Muscle of leg (tissue), 11 donors: ENCODE data around the gene SLCO4C1. TPM values are rescaled to one million over a fixed set of nuclear protein-coding genes. Genes with fewer than 3 reads are reported as not detected.

Experiments used
- DNase-seq: peaks from one replicate; pipeline ENCODE4 v3.0.0; 2013
- H3K27ac ChIP-seq: one replicate; pipeline ENCODE4 v1.5.1; 2013; ENCODE audit warnings: mild to moderate bottlenecking, low read length, control low read depth
- H3K27me3 ChIP-seq: one replicate; pipeline ENCODE4 v1.6.1; 2013; ENCODE audit warnings: low read length; ENCODE audit not compliant: control insufficient read depth, insufficient read depth
- H3K36me3 ChIP-seq: one replicate; pipeline ENCODE4 v1.6.1; 2013; ENCODE audit warnings: low read length; ENCODE audit not compliant: control insufficient read depth, insufficient read depth
- H3K4me1 ChIP-seq: one replicate; pipeline ENCODE4 v1.6.1; 2013; ENCODE audit warnings: low read length; ENCODE audit not compliant: control insufficient read depth, insufficient read depth
- H3K4me3 ChIP-seq: one replicate; pipeline ENCODE4 v1.5.1; 2013; ENCODE audit warnings: low read length, control low read depth
- H3K9me3 ChIP-seq: replicated peaks from 2 replicates; pipeline ENCODE4 v1.6.1; 2013; ENCODE audit warnings: low read depth, low read length; ENCODE audit not compliant: control insufficient read depth
- WGBS: methylation state at CpG from one replicate; pipeline ENCODE4 v1.1.5; 2013; ENCODE audit warnings: missing lambda C conversion rate; ENCODE audit not compliant: insufficient coverage; 5-methylcytosine and 5-hydroxymethylcytosine counted together
- polyA plus RNA-seq, 8 donors: library from polyadenylated mRNA; unstranded; fragments of 120-200 nt; gene quantifications; one replicate each; pipeline versions ENCODE4 v1.2.1 to v1.2.3, GENCODE V29; 2013; ENCODE audit warnings: inconsistent platforms in 1 of 8, low replicate concordance in 1 of 8; ENCODE audit not compliant: insufficient read length in 8 of 8, insufficient read depth in 1 of 8
- total RNA-seq: library from RNA; stranded (reverse); fragments of 120-200 nt; gene quantifications from one replicate; pipeline ENCODE4 v1.2.4, GENCODE V29; 2013

The SLCO4C1 gene
- total and polyA plus RNA-seq, 9 donors: 0.98 to 2.7 (median 2.0) TPM

- WGBS: no CpG with 5 or more reads among the region's 6 CpGs
- peak; percentile 22 for DNase-seq
- peaks cover 3% of the 10 kb centered on the region for H3K9me3 ChIP-seq
- H3K27ac ChIP-seq: no peak overlapping the region
- H3K36me3 ChIP-seq: no peaks in the 10 kb centered on the region
- no peaks in the 10 kb centered on the region for H3K27me3 ChIP-seq
- H3K4me1 ChIP-seq: no peaks in the 10 kb centered on the region
- H3K4me3 ChIP-seq: no peak overlapping the region
Measured at GRCh38 chr5:102223542-102224477, 72.3 kb downstream of the SLCO4C1 start.

- Histone ChIP-seq H3K27me3 (no peaks in the 10 kb centered on the region), H3K4me1 (no peaks in the 10 kb centered on the region), H3K9me3 (peaks cover 3% of the 10 kb centered on the region), H3K4me3 (no peak overlapping the region), H3K27ac (no peak overlapping the region), H3K36me3 (no peaks in the 10 kb centered on the region)
- no peak for DNase-seq
Measured at GRCh38 chr5:102222772-102223171, 73.3 kb downstream of the SLCO4C1 start.

- Histone ChIP-seq H3K27me3 (no peaks in the 10 kb centered on the region), H3K4me1 (no peaks in the 10 kb centered on the region), H3K27ac (no peak overlapping the region), H3K36me3 (no peaks in the 10 kb centered on the region), H3K9me3 (peaks cover 3% of the 10 kb centered on the region), H3K4me3 (no peak overlapping the region)
- DNase-seq: no peak
- 100% methylated on average over 1 of the region's 1 CpG for WGBS
Measured at GRCh38 chr5:102221949-102222348, 74.1 kb downstream of the SLCO4C1 start.

- DNase-seq: no peak
- Histone ChIP-seq H3K36me3 (no peaks in the 10 kb centered on the region), H3K9me3 (peaks cover 3% of the 10 kb centered on the region), H3K27me3 (no peaks in the 10 kb centered on the region), H3K4me3 (no peak overlapping the region), H3K4me1 (no peaks in the 10 kb centered on the region), H3K27ac (no peak overlapping the region)
- WGBS: 20% methylated on average over 1 of the region's 1 CpG
Measured at GRCh38 chr5:102218159-102218558, 77.9 kb downstream of the SLCO4C1 start.

- DNase-seq: no peak
- Histone ChIP-seq H3K4me3 (no peak overlapping the region), H3K36me3 (no peaks in the 10 kb centered on the region), H3K4me1 (no peaks in the 10 kb centered on the region), H3K27me3 (no peaks in the 10 kb centered on the region), H3K27ac (no peak overlapping the region), H3K9me3 (no peaks in the 10 kb centered on the region)
- WGBS: no CpG with 5 or more reads among the region's 4 CpGs
Measured at GRCh38 chr5:102216678-102217077, 79.4 kb downstream of the SLCO4C1 start.

- H3K9me3 ChIP-seq: no peaks in the 10 kb centered on the region
- no CpG with 5 or more reads among the region's 1 CpG for WGBS
- H3K27ac ChIP-seq: no peak overlapping the region
- DNase-seq: no peak
- no peaks in the 10 kb centered on the region for H3K4me1 ChIP-seq
- no peak overlapping the region for H3K4me3 ChIP-seq
- H3K36me3 ChIP-seq: no peaks in the 10 kb centered on the region
- H3K27me3 ChIP-seq: no peaks in the 10 kb centered on the region
Measured at GRCh38 chr5:102211165-102211564, 84.9 kb downstream of the SLCO4C1 start.

- WGBS: 67% methylated on average over 1 of the region's 3 CpGs
- no peak for DNase-seq
- Histone ChIP-seq H3K4me3 (no peak overlapping the region), H3K27me3 (no peaks in the 10 kb centered on the region), H3K4me1 (no peaks in the 10 kb centered on the region), H3K36me3 (no peaks in the 10 kb centered on the region), H3K27ac (no peak overlapping the region), H3K9me3 (peaks cover 4% of the 10 kb centered on the region)
Measured at GRCh38 chr5:102200861-102201260, 95.2 kb downstream of the SLCO4C1 start.

- Histone ChIP-seq H3K27me3 (no peaks in the 10 kb centered on the region), H3K4me3 (no peak overlapping the region), H3K36me3 (no peaks in the 10 kb centered on the region), H3K9me3 (peaks cover 2% of the 10 kb centered on the region), H3K27ac (no peak overlapping the region), H3K4me1 (no peaks in the 10 kb centered on the region)
- no peak for DNase-seq
- 91% methylated on average over 6 of the region's 8 CpGs for WGBS
Measured at GRCh38 chr5:102196481-102196880, 99.6 kb downstream of the SLCO4C1 start.

Other genes with a start within 250 kb of the SLCO4C1 start
- gene SLCO6A1, start 202.7 kb upstream of the SLCO4C1 start, total RNA-seq: 0.31 TPM
- under 1 TPM in 4 of 8 donors, not detected in 4; 0.30 to 0.61 (median 0.42) TPM for gene SLCO6A1, start 202.7 kb upstream of the SLCO4C1 start, polyA plus RNA-seq